ENCODE measurements around the gene FSTL1.

FSTL1 gene

DNA sequence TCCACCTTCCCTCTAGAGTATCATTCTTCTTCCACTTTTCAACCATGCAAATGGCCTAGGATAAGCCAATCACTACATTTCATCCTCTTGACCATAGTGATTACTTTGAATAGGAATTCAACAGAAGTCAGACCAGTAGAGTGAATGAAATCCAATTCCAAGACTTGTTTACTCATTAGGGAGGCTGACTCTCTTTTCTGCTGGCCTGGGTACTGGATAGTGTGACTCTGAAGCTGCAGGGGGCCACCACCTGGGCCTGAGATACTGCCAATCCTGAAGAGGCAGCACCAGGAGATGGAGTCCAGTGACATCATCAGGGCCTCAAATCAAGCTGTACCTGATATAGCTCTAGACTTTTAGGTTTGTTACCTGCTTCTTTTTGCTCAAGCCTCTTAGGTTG lies 7.0 kb upstream of the FSTL1 start:
- DNase-seq (ENCODE audit: low read depth in 1 of 2, low spot score in 1 of 2) = no peak
- TF ChIP-seq GABPA (IDR thresholded peaks at IDR 0.05; ENCODE audit: low read depth) = no peak
- no peak for TF ChIP-seq POLR2AphosphoS5 (IDR thresholded peaks at IDR 0.05; ENCODE audit: low read depth)
- no peak for TF ChIP-seq REST (IDR thresholded peaks at IDR 0.05; ENCODE audit: insufficient replicate concordance, low read depth)
- TF ChIP-seq, protein P1, sequence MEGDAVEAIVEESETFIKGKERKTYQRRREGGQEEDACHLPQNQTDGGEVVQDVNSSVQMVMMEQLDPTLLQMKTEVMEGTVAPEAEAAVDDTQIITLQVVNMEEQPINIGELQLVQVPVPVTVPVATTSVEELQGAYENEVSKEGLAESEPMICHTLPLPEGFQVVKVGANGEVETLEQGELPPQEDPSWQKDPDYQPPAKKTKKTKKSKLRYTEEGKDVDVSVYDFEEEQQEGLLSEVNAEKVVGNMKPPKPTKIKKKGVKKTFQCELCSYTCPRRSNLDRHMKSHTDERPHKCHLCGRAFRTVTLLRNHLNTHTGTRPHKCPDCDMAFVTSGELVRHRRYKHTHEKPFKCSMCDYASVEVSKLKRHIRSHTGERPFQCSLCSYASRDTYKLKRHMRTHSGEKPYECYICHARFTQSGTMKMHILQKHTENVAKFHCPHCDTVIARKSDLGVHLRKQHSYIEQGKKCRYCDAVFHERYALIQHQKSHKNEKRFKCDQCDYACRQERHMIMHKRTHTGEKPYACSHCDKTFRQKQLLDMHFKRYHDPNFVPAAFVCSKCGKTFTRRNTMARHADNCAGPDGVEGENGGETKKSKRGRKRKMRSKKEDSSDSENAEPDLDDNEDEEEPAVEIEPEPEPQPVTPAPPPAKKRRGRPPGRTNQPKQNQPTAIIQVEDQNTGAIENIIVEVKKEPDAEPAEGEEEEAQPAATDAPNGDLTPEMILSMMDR (IDR thresholded peaks at IDR 0.05; ENCODE audit: insufficient read depth, low read length) = no peak
- no peak for TF ChIP-seq SPI1 (IDR thresholded peaks at IDR 0.05; ENCODE audit: borderline replicate concordance, low read depth)
- H3K27ac ChIP-seq (replicated peaks) = no peak overlapping the region
- no peaks in the 10 kb centered on the region for H3K27me3 ChIP-seq (ENCODE audit: insufficient read depth, poor library complexity, severe bottlenecking)
- no peak overlapping the region for H3K4me3 ChIP-seq (replicated peaks; ENCODE audit: insufficient read depth, low read length)

DNA sequence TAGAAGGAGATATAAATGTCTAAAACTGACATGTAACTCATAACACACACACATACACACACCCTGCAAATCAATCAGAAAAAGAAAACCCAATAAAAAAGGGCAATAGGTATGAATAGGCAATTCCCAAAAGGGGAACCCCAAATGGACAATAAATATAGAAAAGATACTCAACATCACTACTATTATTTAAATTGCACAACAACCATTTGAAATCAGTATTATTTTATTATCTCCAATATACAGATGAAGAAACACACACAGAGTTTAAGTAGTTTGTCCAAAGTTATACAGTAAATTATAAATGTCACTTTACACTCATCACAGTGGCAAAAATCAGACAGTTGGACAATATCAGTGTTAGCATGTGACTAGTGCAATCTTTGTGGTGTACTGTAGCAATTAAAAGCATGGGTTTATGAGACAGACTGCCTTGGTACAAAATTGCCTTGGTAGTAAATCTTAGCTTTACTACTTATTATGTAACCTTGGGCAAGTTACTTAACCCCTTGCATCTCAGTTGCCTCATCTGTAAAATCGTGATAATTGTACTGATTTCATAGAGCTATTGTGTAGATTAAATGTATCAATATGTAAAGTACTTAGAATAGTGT lies 3.4 kb upstream of the FSTL1 start:
- TF ChIP-seq, protein P1 (IDR thresholded peaks at IDR 0.05; ENCODE audit: insufficient read depth, low read length) = no peak
- TF ChIP-seq POLR2AphosphoS5 (IDR thresholded peaks at IDR 0.05; ENCODE audit: low read depth) (no peak), SPI1 (IDR thresholded peaks at IDR 0.05; ENCODE audit: borderline replicate concordance, low read depth) (no peak), REST (IDR thresholded peaks at IDR 0.05; ENCODE audit: insufficient replicate concordance, low read depth) (no peak), GABPA (IDR thresholded peaks at IDR 0.05; ENCODE audit: low read depth) (no peak)
- no peak for DNase-seq (ENCODE audit: low read depth in 1 of 2, low spot score in 1 of 2)
- Histone ChIP-seq H3K27ac (replicated peaks) (no peak overlapping the region), H3K4me3 (replicated peaks; ENCODE audit: insufficient read depth, low read length) (no peak overlapping the region), H3K27me3 (ENCODE audit: insufficient read depth, poor library complexity, severe bottlenecking) (peaks cover 19% of the 10 kb centered on the region)

DNA sequence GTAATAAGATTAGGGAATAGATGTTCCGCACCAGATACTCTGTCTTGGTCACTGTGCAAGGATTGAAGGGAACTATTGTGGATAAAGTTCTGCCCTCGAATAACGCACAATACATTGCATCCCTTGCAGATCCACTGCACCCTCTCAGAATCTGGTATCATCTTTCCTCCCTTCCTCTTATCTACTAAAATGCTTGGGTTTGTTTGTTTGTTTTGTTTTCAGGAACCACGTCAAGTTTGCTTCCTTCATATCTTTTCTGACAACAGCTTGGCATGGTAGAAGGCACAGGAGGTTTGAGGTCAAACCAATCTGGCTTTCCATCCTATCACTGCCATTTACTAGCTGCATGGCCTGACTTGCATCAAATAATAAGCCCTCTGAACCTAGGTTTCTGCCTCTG lies 2.0 kb upstream of the FSTL1 start:
- no peak for TF ChIP-seq SPI1 (IDR thresholded peaks at IDR 0.05; ENCODE audit: borderline replicate concordance, low read depth)
- TF ChIP-seq, protein P1 (IDR thresholded peaks at IDR 0.05; ENCODE audit: insufficient read depth, low read length) = no peak
- no peak for DNase-seq (ENCODE audit: low read depth in 1 of 2, low spot score in 1 of 2)
- Histone ChIP-seq H3K27ac (replicated peaks) (no peak overlapping the region), H3K27me3 (ENCODE audit: insufficient read depth, poor library complexity, severe bottlenecking) (peaks cover 29% of the 10 kb centered on the region), H3K4me3 (replicated peaks; ENCODE audit: insufficient read depth, low read length) (no peak overlapping the region)

DNA sequence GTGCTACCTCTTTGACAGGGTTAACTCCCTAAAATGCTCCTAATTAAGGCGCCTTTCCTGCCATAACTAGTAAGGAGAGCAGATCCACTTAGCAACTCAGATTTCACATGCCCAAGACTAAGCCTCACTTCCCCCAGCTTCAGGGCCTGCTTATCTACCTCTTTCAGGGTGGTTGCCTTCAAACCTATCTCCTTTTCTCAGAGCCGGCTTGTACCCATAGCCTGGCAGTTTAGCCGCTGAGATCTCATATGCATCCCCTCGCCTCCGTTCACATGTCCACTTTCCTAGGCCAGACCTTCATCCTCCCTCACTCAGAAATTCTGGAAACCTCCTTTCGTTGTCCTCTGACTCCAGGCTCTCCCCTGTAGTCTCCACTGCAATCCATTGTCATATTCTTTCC lies 1.0 kb upstream of the FSTL1 start:
- DNase-seq (ENCODE audit: low read depth in 1 of 2, low spot score in 1 of 2) = no peak
- TF ChIP-seq POLR2AphosphoS5 (IDR thresholded peaks at IDR 0.05; ENCODE audit: low read depth) (no peak), SPI1 (IDR thresholded peaks at IDR 0.05; ENCODE audit: borderline replicate concordance, low read depth) (no peak), REST (IDR thresholded peaks at IDR 0.05; ENCODE audit: insufficient replicate concordance, low read depth) (no peak), GABPA (IDR thresholded peaks at IDR 0.05; ENCODE audit: low read depth) (no peak)
- TF ChIP-seq, protein P1 (IDR thresholded peaks at IDR 0.05; ENCODE audit: insufficient read depth, low read length) = no peak
- H3K27ac ChIP-seq (replicated peaks) = no peak overlapping the region
- peaks cover 32% of the 10 kb centered on the region for H3K27me3 ChIP-seq (ENCODE audit: insufficient read depth, poor library complexity, severe bottlenecking)
- H3K4me3 ChIP-seq (replicated peaks; ENCODE audit: insufficient read depth, low read length) = no peak overlapping the region
